GM18858 (cell line): ENCODE data around the gene OTX1.
"Not testable (repeated sequence)": the region's sequence is repeated elsewhere in the genome, so short reads cannot be mapped to it uniquely, and the experiment has no call there.

Source experiments
- ATAC-seq: cut with Tn5 transposase; IDR thresholded peaks from one replicate; pipeline ENCODE4 v1.9.1; 2021; ENCODE audit not compliant: unreplicated experiment

Gene OTX1

GRCh38 chr2:63058921-63059792 lies 8.5 kb downstream of the OTX1 start:
- ATAC-seq, result no peak

- no peak for ATAC-seq
These were observed 9.3 kb downstream of the OTX1 start for GRCh38 chr2:63059793-63060471.

GRCh38 chr2:63060472-63060991 lies 9.9 kb downstream of the OTX1 start:
- no peak for ATAC-seq

GRCh38 chr2:63064197-63064596 lies 13.6 kb downstream of the OTX1 start:
- no peak for ATAC-seq

GRCh38 chr2:63064661-63065060 lies 14.0 kb downstream of the OTX1 start:
- ATAC-seq, result no peak

- ATAC-seq, result no peak
These were observed 15.6 kb downstream of the OTX1 start for GRCh38 chr2:63066265-63066664.

- ATAC-seq, result no peak
These were observed 16.2 kb downstream of the OTX1 start for GRCh38 chr2:63066838-63067237.

- no peak for ATAC-seq
These were observed 21.0 kb downstream of the OTX1 start for GRCh38 chr2:63071664-63072063.

GRCh38 chr2:63073994-63074393 lies 23.4 kb downstream of the OTX1 start:
- no peak for ATAC-seq

GRCh38 chr2:63074399-63074798 lies 23.8 kb downstream of the OTX1 start:
- ATAC-seq, result not testable (repeated sequence)

GRCh38 chr2:63078852-63079606 lies 28.4 kb downstream of the OTX1 start:
- no peak for ATAC-seq

GRCh38 chr2:63081404-63081803 lies 30.8 kb downstream of the OTX1 start:
- no peak for ATAC-seq

GRCh38 chr2:63086687-63087086 lies 36.1 kb downstream of the OTX1 start:
- no peak for ATAC-seq

- no peak for ATAC-seq
These were observed 41.8 kb downstream of the OTX1 start for GRCh38 chr2:63092401-63092800.

- ATAC-seq, result no peak
These were observed 42.2 kb downstream of the OTX1 start for GRCh38 chr2:63092857-63093256.

GRCh38 chr2:63093502-63093901 lies 42.9 kb downstream of the OTX1 start:
- no peak for ATAC-seq

GRCh38 chr2:63096491-63096890 lies 45.9 kb downstream of the OTX1 start:
- no peak for ATAC-seq

- no peak for ATAC-seq
These were observed 48.4 kb downstream of the OTX1 start for GRCh38 chr2:63099032-63099431.

- no peak for ATAC-seq
These were observed 51.3 kb downstream of the OTX1 start for GRCh38 chr2:63101954-63102353.

- ATAC-seq, result no peak
These were observed 53.9 kb downstream of the OTX1 start for GRCh38 chr2:63104482-63104881.
